GM12801 (cell line): ENCODE measurements around the gene SETD2.

Experiments
- CTCF ChIP-seq: IDR thresholded peaks from one replicate; pipeline ENCODE4 v1.5.1; 2011; ENCODE audit warnings: control low read depth; ENCODE audit not compliant: insufficient read length; ENCODE audit errors: extremely low read depth

SETD2 gene

GRCh38 chr3:46987743-46988401, 176.0 kb downstream of the SETD2 start:
- TF ChIP-seq CTCF, result no peak

- TF ChIP-seq CTCF, result no peak
These were observed 176.6 kb downstream of the SETD2 start for GRCh38 chr3:46987319-46987742.

GRCh38 chr3:46986782-46987310, 177.1 kb downstream of the SETD2 start:
- no peak for TF ChIP-seq CTCF

GRCh38 chr3:46986055-46986730, 177.7 kb downstream of the SETD2 start:
- no peak for TF ChIP-seq CTCF

- no peak for TF ChIP-seq CTCF
These were observed 178.3 kb downstream of the SETD2 start for GRCh38 chr3:46985588-46985987.

- no peak for TF ChIP-seq CTCF
These were observed 179.1 kb downstream of the SETD2 start for GRCh38 chr3:46984591-46985459.

GRCh38 chr3:46982546-46982945, 181.4 kb downstream of the SETD2 start:
- no peak for TF ChIP-seq CTCF
